Endothelial cell of umbilical vein (primary cell): Measurements from ENCODE around the gene ARHGAP27. TPM values are rescaled to one million over a fixed set of nuclear protein-coding genes. Genes with fewer than 3 reads are reported as not detected.

ENCODE experiments used
- BruUV-seq: library from RNA; stranded (reverse); fragments of 400-500 nt; replicated peaks from 2 replicates; lab custom pipeline; 2021; lab: Mats Ljungman, UMichigan
- CTCF ChIA-PET: fragments of 300-600, 350-600 bp; sonication (Branson Sonifier 250); formaldehyde crosslinking; loops from one replicate; lab custom pipeline; 2021; ENCODE audit warnings: antibody characterized with exemption, inconsistent platforms; lab: Charles Lee
- POLR2A ChIA-PET: fragments of 300-600, 350-600 bp; sonication (Branson Sonifier 250); formaldehyde crosslinking; loops from one replicate; lab custom pipeline; 2021; ENCODE audit warnings: antibody characterized with exemption, inconsistent platforms; lab: Charles Lee
- DNase-seq: peaks from one replicate; pipeline ENCODE4 v3.0.0-alpha.2; 2011; ENCODE audit warnings: low read depth, low spot score
- FAIRE-seq: peaks from 2 replicates; lab custom pipeline; 2011; peaks lifted over from hg19 to GRCh38; lab: Jason Lieb, UNC
- H2AFZ ChIP-seq: 2 replicates; pipeline ENCODE4 v1.6.0; 2012; ENCODE audit warnings: low read depth, low read length, control low read depth, inconsistent platforms
- H3K27ac ChIP-seq: 2 replicates; pipeline ENCODE4 v1.5.1; 2011; ENCODE audit warnings: low read depth, mild to moderate bottlenecking, control low read depth, low read length, moderate library complexity; ENCODE audit not compliant: insufficient read depth
- H3K27me3 ChIP-seq, 2 experiments: 2 replicates each; pipeline versions ENCODE4 v1.6.0 to v1.6.1; 2011; ENCODE audit warnings: low read length in 2 of 2, mixed read lengths in 1 of 2; ENCODE audit not compliant: control insufficient read depth in 2 of 2, insufficient read depth in 2 of 2
- H3K36me3 ChIP-seq, 2 experiments: 2 replicates in 1 of 2; 3 replicates in 1 of 2; pipeline ENCODE4 v1.5.1; 2011; ENCODE audit warnings: low read length in 2 of 2, mild to moderate bottlenecking in 1 of 2, moderate library complexity in 1 of 2; ENCODE audit not compliant: control insufficient read depth in 2 of 2, insufficient read depth in 2 of 2; ENCODE audit errors: extremely low read depth in 1 of 2
- H3K4me1 ChIP-seq: 3 replicates; pipeline ENCODE4 v1.5.1; 2011; ENCODE audit warnings: mild to moderate bottlenecking, low read length; ENCODE audit not compliant: control insufficient read depth, insufficient read depth; ENCODE audit errors: extremely low read depth
- H3K4me2 ChIP-seq: 2 replicates; pipeline ENCODE4 v1.6.1; 2011; ENCODE audit warnings: low read length, control low read depth, mixed read lengths; ENCODE audit not compliant: insufficient read depth
- H3K4me3 ChIP-seq, 3 experiments: fragments of 200-600 bp in 1 of 3; sonication (generic), shearing (Covaris generic) in 1 of 3; replicated peaks in 1 of 3; 2 replicates each; pipeline ENCODE4 v1.5.1; 2011 to 2016; ENCODE audit warnings: control low read depth in 3 of 3, low read length in 3 of 3, mild to moderate bottlenecking in 2 of 3, inconsistent platforms in 1 of 3, low read depth in 1 of 3, moderate library complexity in 1 of 3; ENCODE audit not compliant: insufficient read depth in 1 of 3
- H3K79me2 ChIP-seq: 2 replicates; pipeline ENCODE4 v1.6.0; 2012; ENCODE audit warnings: low read length, inconsistent platforms; ENCODE audit not compliant: control insufficient read depth, insufficient read depth
- H3K9ac ChIP-seq: replicated peaks from 2 replicates; pipeline ENCODE3; 2011; ENCODE audit warnings: low read length, control low read depth; ENCODE audit not compliant: insufficient read depth; ENCODE audit errors: extremely low read depth
- H3K9me1 ChIP-seq: replicated peaks from 3 replicates; pipeline ENCODE4 v1.6.0; 2011; ENCODE audit warnings: mild to moderate bottlenecking, low read length; ENCODE audit not compliant: control insufficient read depth, insufficient read depth; ENCODE audit errors: extremely low read depth
- H3K9me3 ChIP-seq: replicated peaks from 2 replicates; pipeline ENCODE4 v1.5.1; 2012; ENCODE audit warnings: low read length, inconsistent platforms; ENCODE audit not compliant: control insufficient read depth, insufficient read depth
- H4K20me1 ChIP-seq: replicated peaks from 2 replicates; pipeline ENCODE3; 2011; ENCODE audit warnings: mild to moderate bottlenecking, low read length; ENCODE audit not compliant: control insufficient read depth, insufficient read depth; ENCODE audit errors: extremely low read depth
- CTCF ChIP-seq, 2 donors: IDR thresholded peaks; 1 replicate in 1 of 2; 2 replicates in 1 of 2; pipeline ENCODE4 v1.5.1; 2011; ENCODE audit warnings: low read length in 2 of 2, mild to moderate bottlenecking in 2 of 2, moderate library complexity in 2 of 2, control low read depth in 1 of 2, inconsistent platforms in 1 of 2, low read depth in 1 of 2; ENCODE audit not compliant: insufficient read depth in 1 of 2; ENCODE audit errors: extremely low read depth in 1 of 2
- EZH2 ChIP-seq: IDR thresholded peaks from 2 replicates; pipeline ENCODE4 v1.6.1; 2012; ENCODE audit warnings: borderline replicate concordance, low read depth, mild to moderate bottlenecking, moderate library complexity, low read length, inconsistent platforms; ENCODE audit not compliant: severe bottlenecking
- FOS ChIP-seq: IDR thresholded peaks from 2 replicates; pipeline ENCODE4 v1.6.1; 2011; ENCODE audit warnings: mild to moderate bottlenecking, low read length, moderate library complexity, borderline replicate concordance; ENCODE audit not compliant: insufficient read depth
- GATA2 ChIP-seq: IDR thresholded peaks from 2 replicates; pipeline ENCODE4 v1.7.0; 2011; ENCODE audit warnings: low read depth, mild to moderate bottlenecking, moderate library complexity, mixed read lengths, low read length; ENCODE audit not compliant: insufficient read length, insufficient read depth
- JUN ChIP-seq: IDR thresholded peaks from 2 replicates; pipeline ENCODE4 v1.6.1; 2011; ENCODE audit warnings: borderline replicate concordance, low read depth; ENCODE audit not compliant: insufficient read length, insufficient read depth
- MAX ChIP-seq: IDR thresholded peaks from 2 replicates; pipeline ENCODE4 v1.6.1; 2011; ENCODE audit not compliant: insufficient read depth, insufficient read length
- MYC ChIP-seq: IDR thresholded peaks from one replicate; pipeline ENCODE4 v1.6.1; 2011; ENCODE audit warnings: mild to moderate bottlenecking, low read depth, low read length
- POLR2A ChIP-seq: IDR thresholded peaks from 2 replicates; pipeline ENCODE4 v1.6.1; 2012; ENCODE audit warnings: low read depth, mild to moderate bottlenecking, control low read depth, low read length
- POLR2AphosphoS5 ChIP-seq: IDR thresholded peaks from 2 replicates; pipeline ENCODE4 v1.6.1; 2012; ENCODE audit warnings: low read depth, mild to moderate bottlenecking, control low read depth, low read length, moderate library complexity; ENCODE audit not compliant: insufficient read depth
- dilution Hi-C: fragments of 300-500 bp; cut with MboI; formaldehyde crosslinking; loops from one replicate; pipeline ENCODE4 v1.15.0; 2019; ENCODE audit warnings: low sequenced_read_pairs; ENCODE audit not compliant: extremely low pct_ligation_motif_present
- intact Hi-C: fragments of 100-400 bp; cut with micrococcal nuclease; formaldehyde crosslinking; loops from one replicate; pipeline ENCODE4 v1.10.0; 2022
- polyA plus RNA-seq, 4 experiments: library from polyadenylated mRNA; depleted of rRNA in 3 of 4; stranded (reverse) in 3 of 4; unstranded in 1 of 4; fragments of >200 nt; gene quantifications; 2 replicates each; pipeline versions ENCODE4 v1.2.1 to v1.2.3, GENCODE V29; 2011 to 2012; ENCODE audit warnings: missing spikeins in 1 of 4
- total RNA-seq: library from RNA; stranded (reverse); gene quantifications from 2 replicates; pipeline ENCODE4 v1.2.3, GENCODE V29; 2021

ARHGAP27 gene
- total and polyA plus RNA-seq, 2 donors (not counting 3 experiments of a cell fraction or from before 2014, with no cell fraction given) = 21.0 to 47.0 TPM

GRCh38 chr17:45351831-45352230 is 80.8 kb downstream of the ARHGAP27 start:
- Histone ChIP-seq H2AFZ (no peak overlapping the region), H3K4me3 (no peak overlapping the region), H3K79me2 (no peaks in the 10 kb centered on the region), H3K9me1 (no peaks in the 10 kb centered on the region), H3K27ac (no peak overlapping the region), H3K9me3 (no peaks in the 10 kb centered on the region), H3K4me1 (no peaks in the 10 kb centered on the region), H3K4me2 (no peak overlapping the region), H3K36me3 (no peaks in the 10 kb centered on the region), H3K9ac (no peak overlapping the region), H4K20me1 (no peaks in the 10 kb centered on the region), H3K27me3 (peaks cover 0 to 2% of the 10 kb centered on the region in 2 experiments)
- no TSS peak for BruUV-seq
- intact Hi-C loops (no loop called here), dilution Hi-C loops (no loop called here)
- no peak for FAIRE-seq
- TF ChIP-seq POLR2A (no peak), EZH2 (no peak), JUN (no peak), CTCF (IDR thresholded peaks at IDR 0.05; ENCODE audit: extremely low read depth in 1 of 2, insufficient read depth in 1 of 2, low read depth in 1 of 2, low read length in 2 of 2) (no peak), MYC (no peak), MAX (no peak), GATA2 (no peak), FOS (no peak), POLR2AphosphoS5 (no peak)
- DNase-seq = no peak
- CTCF ChIA-PET = no interaction called here
- POLR2A ChIA-PET = no interaction called here
